ELF-1 (cell line): Measurements from ENCODE around the gene FGF10.
A peak's percentile ranks its signal among the peaks of the same experiment; 100 is the strongest.

Experiments used
- DNase-seq: peaks from one replicate; pipeline ENCODE4 v3.0.0-alpha.2; 2016; ENCODE audit warnings: low read depth, low spot score

Gene FGF10

GRCh38 chr5:44389090-44389822, at the start of gene FGF10:
Gene FGF10, minus strand, starts transcription at chr5:44389420. Its CDS starts 738 bp downstream, at chr5:44388682.
- peak; percentile 60 for DNase-seq

- DNase-seq, result no peak
Measured at GRCh38 chr5:44426944-44427343, 37.7 kb upstream of the FGF10 start.

- DNase-seq, result no peak
Measured at GRCh38 chr5:44412286-44412685, 23.1 kb upstream of the FGF10 start.

GRCh38 chr5:44402084-44402483, 12.9 kb upstream of the FGF10 start:
- no peak for DNase-seq

- DNase-seq, result no peak
Measured at GRCh38 chr5:44401611-44402010, 12.4 kb upstream of the FGF10 start.

GRCh38 chr5:44398382-44398781, 9.2 kb upstream of the FGF10 start:
- DNase-seq, result no peak

- no peak for DNase-seq
Measured at GRCh38 chr5:44396312-44396711, 7.1 kb upstream of the FGF10 start.

- no peak for DNase-seq
Measured at GRCh38 chr5:44390351-44390750, 1.1 kb upstream of the FGF10 start.

- DNase-seq, result no peak
Measured at GRCh38 chr5:44389823-44390143, 563 bp upstream of the FGF10 start.

GRCh38 chr5:44388321-44389089, 715 bp downstream of the FGF10 start:
- DNase-seq, result peak; percentile 57

- DNase-seq, result no peak
Measured at GRCh38 chr5:44387921-44388320, 1.3 kb downstream of the FGF10 start.

- DNase-seq, result no peak
Measured at GRCh38 chr5:44387406-44387805, 1.8 kb downstream of the FGF10 start.

GRCh38 chr5:44385291-44385900, 3.8 kb downstream of the FGF10 start:
- no peak for DNase-seq

- DNase-seq, result no peak
Measured at GRCh38 chr5:44384816-44385215, 4.4 kb downstream of the FGF10 start.

- DNase-seq, result no peak
Measured at GRCh38 chr5:44382894-44383293, 6.3 kb downstream of the FGF10 start.

GRCh38 chr5:44377057-44377456, 12.2 kb downstream of the FGF10 start:
- DNase-seq, result no peak

GRCh38 chr5:44372028-44372427, 17.2 kb downstream of the FGF10 start:
- no peak for DNase-seq

- no peak for DNase-seq
Measured at GRCh38 chr5:44367203-44367602, 22.0 kb downstream of the FGF10 start.

- DNase-seq, result no peak
Measured at GRCh38 chr5:44365345-44365744, 23.9 kb downstream of the FGF10 start.

- DNase-seq, result no peak
Measured at GRCh38 chr5:44364097-44364496, 25.1 kb downstream of the FGF10 start.

- no peak for DNase-seq
Measured at GRCh38 chr5:44361342-44362001, 27.7 kb downstream of the FGF10 start.

- no peak for DNase-seq
Measured at GRCh38 chr5:44360919-44361318, 28.3 kb downstream of the FGF10 start.
